K562 (cell line): ENCODE data around the gene SLC1A2. TPM values are rescaled to one million over a fixed set of nuclear protein-coding genes. Genes with fewer than 3 reads are reported as not detected.

Experiments used
- BRD9 ChIP-seq: fragments of 450-650 bp; IDR thresholded peaks from 2 replicates; pipeline ENCODE4 v1.6.1; 2018; ENCODE audit warnings: low read depth; ENCODE audit not compliant: partially characterized antibody
- FOSL1 ChIP-seq: fragments of 200-800 bp; sonication (Bioruptor generic); conservative IDR thresholded peaks from 2 replicates; pipeline ENCODE4 v1.6.1; 2016; ENCODE audit warnings: missing genetic modification characterization, missing compliant biosample characterization
- GTF2F1 ChIP-seq: IDR thresholded peaks from 2 replicates; pipeline ENCODE4 v1.6.1; 2011; ENCODE audit warnings: low read depth, low read length, improper control_type of control experiment
- HDAC8 ChIP-seq: fragments of 450-650 bp; IDR thresholded peaks from 2 replicates; pipeline ENCODE4 v1.6.1; 2016; ENCODE audit warnings: mild to moderate bottlenecking, missing genetic modification characterization, moderate library complexity, missing compliant biosample characterization
- HMG20B ChIP-seq: fragments of 250-450 bp; sonication (Bioruptor Pico); IDR thresholded peaks from 2 replicates; pipeline ENCODE4 v1.5.0; 2021; ENCODE audit warnings: mild to moderate bottlenecking
- ILF3 ChIP-seq: fragments of 450-650 bp; IDR thresholded peaks from 2 replicates; pipeline ENCODE4 v1.6.1; 2018; ENCODE audit warnings: antibody characterized with exemption, mild to moderate bottlenecking, moderate library complexity, borderline replicate concordance
- JUND ChIP-seq, 2 experiments: IDR thresholded peaks; 2 replicates in 1 of 2; 3 replicates in 1 of 2; pipeline ENCODE4 v1.6.1; 2011; ENCODE audit warnings: borderline replicate concordance in 2 of 2, low read depth in 2 of 2, low read length in 2 of 2, improper control_type of control experiment in 1 of 2, missing biosample characterization in 1 of 2, missing genetic modification characterization in 1 of 2, missing genetic modification reagents in 1 of 2
- MAFG ChIP-seq: fragments of 450-650 bp; conservative IDR thresholded peaks from 2 replicates; pipeline ENCODE4 v1.6.1; 2016; ENCODE audit warnings: missing genetic modification characterization, missing compliant biosample characterization
- NFE2L1 ChIP-seq: fragments of 450-650 bp; IDR thresholded peaks from 2 replicates; pipeline ENCODE4 v1.6.1; 2016; ENCODE audit warnings: missing genetic modification characterization, low read depth, mild to moderate bottlenecking, missing compliant biosample characterization, moderate library complexity, borderline replicate concordance
- POLR2AphosphoS5 ChIP-seq: IDR thresholded peaks from 2 replicates; pipeline ENCODE4 v1.6.1; 2011; ENCODE audit warnings: mild to moderate bottlenecking, low read depth, low read length, moderate library complexity; ENCODE audit not compliant: control insufficient read depth, insufficient read depth
- PTTG1 ChIP-seq: fragments of 450-650 bp; IDR thresholded peaks from 2 replicates; pipeline ENCODE4 v1.6.1; 2016; ENCODE audit warnings: low read depth, mild to moderate bottlenecking, missing genetic modification characterization, missing compliant biosample characterization
- RBM34 ChIP-seq: fragments of 200-400 bp; formaldehyde crosslinking; IDR thresholded peaks from 2 replicates; pipeline ENCODE4 v1.6.1; 2018; ENCODE audit warnings: low read length, borderline replicate concordance; ENCODE audit not compliant: insufficient read depth
- SRSF7 ChIP-seq: fragments of 200-400 bp; formaldehyde crosslinking; optimal IDR thresholded peaks from 2 replicates; pipeline ENCODE3; 2017; ENCODE audit warnings: mild to moderate bottlenecking, low read depth, low read length
- YY1 ChIP-seq, 3 experiments: IDR thresholded peaks; 2 replicates each; pipeline ENCODE4 v1.6.1; 2011; ENCODE audit warnings: low read length in 2 of 3, mild to moderate bottlenecking in 2 of 3, moderate library complexity in 2 of 3, borderline replicate concordance in 1 of 3, control low read depth in 1 of 3, low read depth in 1 of 3; ENCODE audit not compliant: insufficient read depth in 3 of 3, insufficient replicate concordance in 2 of 3, control insufficient read depth in 1 of 3, insufficient read length in 1 of 3; ENCODE audit errors: extremely low read depth in 1 of 3
- ZFP1 ChIP-seq: fragments of 450-650 bp; formaldehyde crosslinking; IDR thresholded peaks from 2 replicates; pipeline ENCODE4 v1.4.0; 2020; ENCODE audit warnings: mild to moderate bottlenecking, mixed read lengths
- ZNF431 ChIP-seq: sonication (generic); formaldehyde crosslinking; IDR thresholded peaks from 2 replicates; pipeline ENCODE4 v1.8.0; 2022; ENCODE audit warnings: mild to moderate bottlenecking, missing genetic modification reagents
- polyA plus RNA-seq, 8 experiments: library from polyadenylated mRNA; depleted of rRNA in 4 of 8; stranded (reverse) in 5 of 8; unstranded in 3 of 8; fragments of >200 nt; fragmentation: Nextera tagmentation in 2 of 8; fragmentation: Illumina TruSeq in 1 of 8; extraction: Ambion mirVana in 2 of 8; extraction: Trizol in 1 of 8; gene quantifications; 2 replicates each; pipeline versions ENCODE4 v1.2.1 to v1.2.3, GENCODE V29; 2011 to 2014; ENCODE audit warnings: inconsistent platforms in 1 of 8, missing spikeins in 1 of 8
- total RNA-seq, 7 experiments: library from RNA; depleted of rRNA in 6 of 7; stranded (reverse); fragments of >200 nt in 6 of 7; fragmentation: Illumina TruSeq in 2 of 7; extraction: Trizol in 2 of 7; gene quantifications; 2 replicates each; pipeline versions ENCODE4 v1.2.1 to v1.2.3, GENCODE V29; 2011 to 2021; ENCODE audit warnings: low replicate concordance in 1 of 7
- TF ChIP-seq, protein P1 (sequence below): sonication (generic); formaldehyde crosslinking; IDR thresholded peaks from 2 replicates; pipeline ENCODE4 v1.9.0; 2022; ENCODE audit warnings: mild to moderate bottlenecking, missing genetic modification reagents
- TF ChIP-seq, protein P2 (sequence below): conservative IDR thresholded peaks from 2 replicates; pipeline ENCODE4 v1.6.1; 2011; ENCODE audit warnings: low read depth, mild to moderate bottlenecking, low read length; ENCODE audit not compliant: control insufficient read depth
- TF ChIP-seq, protein P3 (sequence below): sonication (generic); formaldehyde crosslinking; IDR thresholded peaks from 2 replicates; pipeline ENCODE4 v1.8.1; 2023; ENCODE audit warnings: missing genetic modification reagents, mild to moderate bottlenecking, borderline replicate concordance

Gene SLC1A2
- total and polyA plus RNA-seq, 9 of the 15 experiments (the other 6 are each of a cell fraction or from before 2014, with no cell fraction given): 0.03 to 0.07 (median 0.04) TPM; not detected in 5

DNA sequence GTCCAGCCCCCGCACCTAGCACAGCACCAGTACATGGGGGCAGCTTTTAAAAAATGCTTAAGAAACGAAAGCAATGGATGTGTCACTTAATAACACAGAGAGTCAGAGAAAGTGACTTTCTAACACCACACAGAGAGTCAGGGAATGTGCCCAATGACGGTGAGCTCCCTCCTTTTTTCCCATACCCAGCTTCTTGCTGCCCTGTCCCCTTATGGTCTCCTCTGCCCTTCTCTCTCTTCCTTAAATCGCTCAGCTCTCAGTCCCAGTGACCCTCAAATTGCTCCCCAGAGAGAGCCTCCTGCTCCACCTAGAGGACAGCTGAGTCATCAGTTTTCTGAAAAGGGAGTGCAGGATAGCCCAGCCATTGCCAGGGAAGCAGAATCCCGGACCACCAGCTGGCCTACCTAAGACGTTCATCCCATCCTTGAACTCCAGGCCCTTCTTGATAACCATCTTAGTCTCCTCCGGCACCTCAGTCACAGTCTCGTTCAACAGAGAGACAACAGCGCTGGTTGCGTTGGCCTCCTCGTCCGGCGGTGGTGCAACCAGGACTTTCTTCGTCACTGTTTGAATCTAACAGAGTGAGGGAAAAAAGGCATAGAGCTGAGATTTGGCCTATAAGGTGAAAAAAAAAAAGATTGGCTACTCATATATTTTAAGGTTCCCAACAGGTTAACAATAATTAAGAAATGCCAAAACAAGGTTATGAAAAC is 113.5 kb downstream of the SLC1A2 start (continued):
- TF ChIP-seq, protein P1, sequence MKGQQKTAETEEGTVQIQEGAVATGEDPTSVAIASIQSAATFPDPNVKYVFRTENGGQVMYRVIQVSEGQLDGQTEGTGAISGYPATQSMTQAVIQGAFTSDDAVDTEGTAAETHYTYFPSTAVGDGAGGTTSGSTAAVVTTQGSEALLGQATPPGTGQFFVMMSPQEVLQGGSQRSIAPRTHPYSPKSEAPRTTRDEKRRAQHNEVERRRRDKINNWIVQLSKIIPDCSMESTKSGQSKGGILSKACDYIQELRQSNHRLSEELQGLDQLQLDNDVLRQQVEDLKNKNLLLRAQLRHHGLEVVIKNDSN (CRISPR knock-in tag): no peak
- TF ChIP-seq PTTG1 (tag) (no peak), POLR2AphosphoS5 (no peak), FOSL1 (tag) (0 out of 2 replicates have a peak, but pooled peaks have one; percentile 40), MAFG (tag) (peak; percentile 100), JUND (IDR thresholded peaks at IDR 0.05; ENCODE audit: borderline replicate concordance, low read depth, low read length) (0 out of 2 replicates have a peak, but pooled peaks have one; percentile 27), JUND (tag; IDR thresholded peaks at IDR 0.05; ENCODE audit: borderline replicate concordance, low read depth, low read length) (no peak; the same call in 2 of the 3 replicates), NFE2L1 (tag) (no peak), YY1 (IDR thresholded peaks at IDR 0.05; ENCODE audit: borderline replicate concordance in 1 of 3, control insufficient read depth in 1 of 3, extremely low read depth in 1 of 3, insufficient read depth in 3 of 3, insufficient read length in 1 of 3, insufficient replicate concordance in 2 of 3, low read depth in 1 of 3, low read length in 2 of 3) (no peak), ILF3 (no peak), ZNF431 (CRISPR knock-in tag) (no peak), GTF2F1 (no peak), BRD9 (no peak), ZFP1 (CRISPR knock-in tag) (no peak), SRSF7 (no peak), HMG20B (CRISPR knock-in tag) (no peak), HDAC8 (tag) (no peak), RBM34 (no peak)
- TF ChIP-seq, protein P2, sequence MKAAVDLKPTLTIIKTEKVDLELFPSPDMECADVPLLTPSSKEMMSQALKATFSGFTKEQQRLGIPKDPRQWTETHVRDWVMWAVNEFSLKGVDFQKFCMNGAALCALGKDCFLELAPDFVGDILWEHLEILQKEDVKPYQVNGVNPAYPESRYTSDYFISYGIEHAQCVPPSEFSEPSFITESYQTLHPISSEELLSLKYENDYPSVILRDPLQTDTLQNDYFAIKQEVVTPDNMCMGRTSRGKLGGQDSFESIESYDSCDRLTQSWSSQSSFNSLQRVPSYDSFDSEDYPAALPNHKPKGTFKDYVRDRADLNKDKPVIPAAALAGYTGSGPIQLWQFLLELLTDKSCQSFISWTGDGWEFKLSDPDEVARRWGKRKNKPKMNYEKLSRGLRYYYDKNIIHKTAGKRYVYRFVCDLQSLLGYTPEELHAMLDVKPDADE: no peak
- TF ChIP-seq, protein P3, sequence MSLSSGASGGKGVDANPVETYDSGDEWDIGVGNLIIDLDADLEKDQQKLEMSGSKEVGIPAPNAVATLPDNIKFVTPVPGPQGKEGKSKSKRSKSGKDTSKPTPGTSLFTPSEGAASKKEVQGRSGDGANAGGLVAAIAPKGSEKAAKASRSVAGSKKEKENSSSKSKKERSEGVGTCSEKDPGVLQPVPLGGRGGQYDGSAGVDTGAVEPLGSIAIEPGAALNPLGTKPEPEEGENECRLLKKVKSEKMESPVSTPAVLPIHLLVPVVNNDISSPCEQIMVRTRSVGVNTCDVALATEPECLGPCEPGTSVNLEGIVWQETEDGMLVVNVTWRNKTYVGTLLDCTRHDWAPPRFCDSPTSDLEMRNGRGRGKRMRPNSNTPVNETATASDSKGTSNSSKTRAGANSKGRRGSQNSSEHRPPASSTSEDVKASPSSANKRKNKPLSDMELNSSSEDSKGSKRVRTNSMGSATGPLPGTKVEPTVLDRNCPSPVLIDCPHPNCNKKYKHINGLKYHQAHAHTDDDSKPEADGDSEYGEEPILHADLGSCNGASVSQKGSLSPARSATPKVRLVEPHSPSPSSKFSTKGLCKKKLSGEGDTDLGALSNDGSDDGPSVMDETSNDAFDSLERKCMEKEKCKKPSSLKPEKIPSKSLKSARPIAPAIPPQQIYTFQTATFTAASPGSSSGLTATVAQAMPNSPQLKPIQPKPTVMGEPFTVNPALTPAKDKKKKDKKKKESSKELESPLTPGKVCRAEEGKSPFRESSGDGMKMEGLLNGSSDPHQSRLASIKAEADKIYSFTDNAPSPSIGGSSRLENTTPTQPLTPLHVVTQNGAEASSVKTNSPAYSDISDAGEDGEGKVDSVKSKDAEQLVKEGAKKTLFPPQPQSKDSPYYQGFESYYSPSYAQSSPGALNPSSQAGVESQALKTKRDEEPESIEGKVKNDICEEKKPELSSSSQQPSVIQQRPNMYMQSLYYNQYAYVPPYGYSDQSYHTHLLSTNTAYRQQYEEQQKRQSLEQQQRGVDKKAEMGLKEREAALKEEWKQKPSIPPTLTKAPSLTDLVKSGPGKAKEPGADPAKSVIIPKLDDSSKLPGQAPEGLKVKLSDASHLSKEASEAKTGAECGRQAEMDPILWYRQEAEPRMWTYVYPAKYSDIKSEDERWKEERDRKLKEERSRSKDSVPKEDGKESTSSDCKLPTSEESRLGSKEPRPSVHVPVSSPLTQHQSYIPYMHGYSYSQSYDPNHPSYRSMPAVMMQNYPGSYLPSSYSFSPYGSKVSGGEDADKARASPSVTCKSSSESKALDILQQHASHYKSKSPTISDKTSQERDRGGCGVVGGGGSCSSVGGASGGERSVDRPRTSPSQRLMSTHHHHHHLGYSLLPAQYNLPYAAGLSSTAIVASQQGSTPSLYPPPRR (CRISPR knock-in tag): no peak
